Cardiac septum (tissue), 1 donor: ENCODE results near the gene HCN3. TPM values are rescaled to one million over a fixed set of nuclear protein-coding genes. Genes with fewer than 3 reads are reported as not detected.
"Not testable (repeated sequence)": the region's sequence is repeated elsewhere in the genome, so short reads cannot be mapped to it uniquely, and the experiment has no call there.

Experiments used
- DNase-seq: peaks from one replicate; pipeline ENCODE4 v3.0.0-alpha.2; 2020; ENCODE audit warnings: low spot score
- intact Hi-C: fragments of 100-400 bp; cut with DNase I; formaldehyde crosslinking; loops from one replicate; pipeline ENCODE4 v1.14.0; 2022
- total RNA-seq: library from RNA; stranded (reverse); fragmentation: NEBNext Ultra II Directional; extraction: Animal tissue kit (Norgen Biotek cat#: 25700); gene quantifications from one replicate; pipeline ENCODE4 v1.2.1, GENCODE V29; 2021
- donor health status: DM: no; HTN: no; CAD: no.

Gene HCN3
- total RNA-seq, 1 donor from 2014 or later: 2.2 TPM

DNA sequence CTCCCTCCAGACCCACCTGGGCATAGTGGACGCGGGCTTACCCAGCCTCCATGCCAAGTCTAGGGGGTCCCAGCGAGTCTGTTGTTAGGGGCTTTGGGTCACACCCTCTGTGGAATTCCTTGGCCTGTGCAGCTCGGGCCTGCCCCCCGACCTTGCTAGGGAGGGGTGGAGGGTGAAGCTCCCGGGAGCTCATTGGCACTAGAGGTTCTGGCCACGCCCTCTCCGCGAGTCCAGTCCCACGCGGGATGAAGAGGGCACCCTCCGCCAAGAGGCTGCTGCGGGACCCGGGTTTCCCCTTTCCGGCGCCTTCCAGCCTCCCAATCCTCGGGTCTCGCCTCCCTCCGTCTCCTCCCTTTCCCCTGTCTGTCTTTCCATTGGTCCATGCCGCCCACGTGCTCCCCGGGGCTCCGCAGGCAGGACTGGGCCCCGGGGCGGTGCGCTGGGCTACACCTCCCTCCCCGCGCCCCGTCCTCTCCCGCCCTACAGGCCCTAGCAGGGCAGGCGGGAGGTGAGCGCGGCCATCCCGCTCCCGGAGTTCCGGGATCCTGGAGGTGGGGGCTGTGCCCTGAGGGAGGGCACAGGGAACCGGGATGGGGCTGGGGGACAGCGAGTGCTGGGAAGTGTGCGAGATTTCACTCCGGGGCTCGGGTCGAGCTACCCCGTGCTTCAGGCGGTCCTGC is 46.9 kb downstream of the HCN3 start:
- intact Hi-C loops: loop anchor here (1.0 to 2.0 kb wide), 2 partner anchors 47 to 239 kb away; partner anchors contain the start of genes ASH1L and HCN3
- peak; percentile 97 for DNase-seq

- DNase-seq: no peak
- intact Hi-C loops: loop anchor here (1.0 to 5.0 kb wide), 3 partner anchors 48 to 267 kb away; partner anchors contain the start of genes ASH1L and HCN3
Measured at GRCh38 chr1:155324717-155325602, 47.7 kb downstream of the HCN3 start.

DNA sequence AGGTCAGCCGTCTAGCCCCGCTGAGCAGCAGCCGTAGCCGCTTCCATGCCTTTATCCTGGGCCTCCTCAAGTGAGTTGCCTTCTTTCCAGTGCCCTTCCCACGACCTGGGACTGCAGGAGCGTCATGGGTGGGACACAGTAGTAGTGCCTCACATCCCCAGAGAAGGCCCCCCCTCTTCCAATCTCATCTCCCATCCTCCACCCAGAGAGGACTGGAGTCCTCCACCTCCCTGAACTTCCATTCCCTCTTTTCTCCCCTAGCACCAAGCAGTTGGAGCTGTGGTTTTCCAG is 48.3 kb downstream of the HCN3 start:
- intact Hi-C loops: loop anchor here (2.0 to 5.0 kb wide), 2 partner anchors 237 to 267 kb away; partner anchors contain the start of gene ASH1L
- DNase-seq: no peak

DNA sequence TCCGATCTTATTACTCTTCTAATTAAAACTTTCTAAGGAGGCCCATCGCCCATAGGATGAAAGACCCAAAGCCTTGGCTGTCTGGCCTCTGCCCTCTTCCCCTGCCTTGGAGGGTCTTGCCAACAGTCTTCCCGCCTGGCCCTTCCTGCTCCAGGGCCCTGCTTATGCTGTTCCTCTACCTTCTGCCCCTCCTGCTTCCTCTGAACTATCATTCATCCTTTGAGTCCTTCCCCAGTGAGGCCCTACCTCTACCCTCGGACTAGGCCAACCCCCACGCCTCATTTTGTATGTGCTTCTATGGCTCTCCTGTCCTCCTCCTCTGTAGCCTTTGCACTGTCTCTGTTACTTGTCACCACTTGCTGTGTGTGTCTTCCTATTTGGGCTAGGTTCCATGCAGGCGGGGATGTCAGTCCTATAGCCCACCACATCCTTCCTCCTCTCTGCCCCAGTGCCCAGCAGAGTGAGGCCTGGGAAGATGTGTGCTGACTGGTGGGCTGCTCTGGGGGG is 48.8 kb downstream of the HCN3 start:
- DNase-seq: no peak
- intact Hi-C loops: loop anchor here (5.0 kb wide), 1 partner anchor 266 kb away; no protein-coding TSS in a partner anchor

GRCh38 chr1:155326631-155327037 is 49.4 kb downstream of the HCN3 start:
- intact Hi-C loops: loop anchor here (5.0 kb wide), 1 partner anchor 266 kb away; no protein-coding TSS in a partner anchor
- no peak for DNase-seq

GRCh38 chr1:155327981-155328380 is 50.7 kb downstream of the HCN3 start:
- intact Hi-C loops: loop anchor here (5.0 kb wide), 1 partner anchor 264 kb away; no protein-coding TSS in a partner anchor
- no peak for DNase-seq

GRCh38 chr1:155328856-155329255 is 51.6 kb downstream of the HCN3 start:
- intact Hi-C loops: loop anchor here (5.0 kb wide), 1 partner anchor 263 kb away; no protein-coding TSS in a partner anchor
- not testable (repeated sequence) for DNase-seq

DNA sequence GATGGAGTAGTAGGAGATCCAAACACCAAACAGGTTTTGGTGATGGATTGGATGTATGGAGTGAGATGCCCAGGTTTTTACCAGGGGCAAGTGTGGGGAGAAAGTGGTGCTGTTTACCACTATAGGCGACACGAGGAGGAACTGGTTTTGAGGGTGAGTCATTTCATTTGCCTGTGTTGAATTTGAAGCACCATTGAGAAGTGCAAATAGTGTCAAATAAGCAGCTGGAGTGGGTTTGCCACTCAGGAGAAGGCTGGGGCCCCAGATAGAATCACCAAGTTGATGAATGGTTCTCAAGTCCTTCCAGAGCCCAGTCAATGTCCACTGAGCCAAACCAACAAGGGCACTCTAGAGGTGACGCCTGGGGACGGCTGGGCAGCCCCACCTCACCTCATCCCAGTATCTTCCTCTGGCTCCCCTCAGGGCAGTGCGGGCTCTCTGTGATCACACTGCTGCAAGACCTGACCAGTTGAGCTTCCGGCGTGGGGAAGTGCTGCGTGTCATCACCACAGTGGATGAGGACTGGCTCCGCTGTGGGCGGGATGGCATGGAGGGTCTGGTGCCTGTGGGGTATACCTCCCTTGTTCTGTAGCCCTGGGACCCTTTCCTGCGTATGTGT is 52.8 kb downstream of the HCN3 start:
- intact Hi-C loops: loop anchor here (5.0 kb wide), 1 partner anchor 262 kb away; no protein-coding TSS in a partner anchor

GRCh38 chr1:155334962-155335361 is 57.7 kb downstream of the HCN3 start:
- no peak for DNase-seq
- intact Hi-C loops: no loop called here

More for the DNA sequence above, 52.8 kb downstream of the HCN3 start:
- no peak for DNase-seq

Other genes with a start within 250 kb of the HCN3 start
- 0.51 TPM for gene DCST2, start 243.7 kb upstream of the HCN3 start, total RNA-seq
- not detected for gene DCST1, start 243.6 kb upstream of the HCN3 start, total RNA-seq
- gene ADAM15, start 226.1 kb upstream of the HCN3 start, total RNA-seq: 69.9 TPM
- 1.9 TPM for gene EFNA4, start 213.7 kb upstream of the HCN3 start, total RNA-seq
- 1.2 TPM for gene EFNA3, start 198.6 kb upstream of the HCN3 start, total RNA-seq
- gene EFNA1, start 149.6 kb upstream of the HCN3 start, total RNA-seq: 30.2 TPM
- 11.2 TPM for gene SLC50A1, start 141.6 kb upstream of the HCN3 start, total RNA-seq
- 56.3 TPM for gene DPM3, start 136.9 kb upstream of the HCN3 start, total RNA-seq
- 112 TPM for gene KRTCAP2, start 104.2 kb upstream of the HCN3 start, total RNA-seq
- gene TRIM46, start 103.6 kb upstream of the HCN3 start, total RNA-seq: not detected
- gene THBS3, start 69.6 kb upstream of the HCN3 start, total RNA-seq: 11.7 TPM
- 16.4 TPM for gene MTX1, start 68.8 kb upstream of the HCN3 start, total RNA-seq
- 15.5 TPM for gene ENTREP3, start 22.0 kb upstream of the HCN3 start, total RNA-seq
- 61.5 TPM for gene SCAMP3, start 15.1 kb upstream of the HCN3 start, total RNA-seq
- gene CLK2, start 4.0 kb upstream of the HCN3 start, total RNA-seq: 24.7 TPM
- not detected for gene PKLR, start 24.0 kb downstream of the HCN3 start, total RNA-seq
- gene FDPS, start 31.4 kb downstream of the HCN3 start, total RNA-seq: 83.1 TPM
- gene RUSC1, start 43.4 kb downstream of the HCN3 start, total RNA-seq: 18.1 TPM